ENCODE data around the gene LIPT2.

- TF ChIP-seq CTCF (IDR thresholded peaks at IDR 0.05) (no peak), FOXK1 (CRISPR knock-in tag; IDR thresholded peaks at IDR 0.05) (no peak), NR3C1 (CRISPR knock-in tag; conservative IDR thresholded peaks at IDR 0.05; ENCODE audit: low read depth) (no peak), CREB1 (CRISPR knock-in tag; IDR thresholded peaks at IDR 0.05) (no peak), RORB (CRISPR knock-in tag; IDR thresholded peaks at IDR 0.05) (no peak), NFYB (CRISPR knock-in tag; conservative IDR thresholded peaks at IDR 0.05; ENCODE audit: low read depth) (no peak)
- TF ChIP-seq, protein P1, sequence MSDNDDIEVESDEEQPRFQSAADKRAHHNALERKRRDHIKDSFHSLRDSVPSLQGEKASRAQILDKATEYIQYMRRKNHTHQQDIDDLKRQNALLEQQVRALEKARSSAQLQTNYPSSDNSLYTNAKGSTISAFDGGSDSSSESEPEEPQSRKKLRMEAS (CRISPR knock-in tag; IDR thresholded peaks at IDR 0.05), result no peak
- TF ChIP-seq, protein P2, sequence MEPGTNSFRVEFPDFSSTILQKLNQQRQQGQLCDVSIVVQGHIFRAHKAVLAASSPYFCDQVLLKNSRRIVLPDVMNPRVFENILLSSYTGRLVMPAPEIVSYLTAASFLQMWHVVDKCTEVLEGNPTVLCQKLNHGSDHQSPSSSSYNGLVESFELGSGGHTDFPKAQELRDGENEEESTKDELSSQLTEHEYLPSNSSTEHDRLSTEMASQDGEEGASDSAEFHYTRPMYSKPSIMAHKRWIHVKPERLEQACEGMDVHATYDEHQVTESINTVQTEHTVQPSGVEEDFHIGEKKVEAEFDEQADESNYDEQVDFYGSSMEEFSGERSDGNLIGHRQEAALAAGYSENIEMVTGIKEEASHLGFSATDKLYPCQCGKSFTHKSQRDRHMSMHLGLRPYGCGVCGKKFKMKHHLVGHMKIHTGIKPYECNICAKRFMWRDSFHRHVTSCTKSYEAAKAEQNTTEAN (CRISPR knock-in tag; IDR thresholded peaks at IDR 0.05), result no peak
- TF ChIP-seq, protein P3, sequence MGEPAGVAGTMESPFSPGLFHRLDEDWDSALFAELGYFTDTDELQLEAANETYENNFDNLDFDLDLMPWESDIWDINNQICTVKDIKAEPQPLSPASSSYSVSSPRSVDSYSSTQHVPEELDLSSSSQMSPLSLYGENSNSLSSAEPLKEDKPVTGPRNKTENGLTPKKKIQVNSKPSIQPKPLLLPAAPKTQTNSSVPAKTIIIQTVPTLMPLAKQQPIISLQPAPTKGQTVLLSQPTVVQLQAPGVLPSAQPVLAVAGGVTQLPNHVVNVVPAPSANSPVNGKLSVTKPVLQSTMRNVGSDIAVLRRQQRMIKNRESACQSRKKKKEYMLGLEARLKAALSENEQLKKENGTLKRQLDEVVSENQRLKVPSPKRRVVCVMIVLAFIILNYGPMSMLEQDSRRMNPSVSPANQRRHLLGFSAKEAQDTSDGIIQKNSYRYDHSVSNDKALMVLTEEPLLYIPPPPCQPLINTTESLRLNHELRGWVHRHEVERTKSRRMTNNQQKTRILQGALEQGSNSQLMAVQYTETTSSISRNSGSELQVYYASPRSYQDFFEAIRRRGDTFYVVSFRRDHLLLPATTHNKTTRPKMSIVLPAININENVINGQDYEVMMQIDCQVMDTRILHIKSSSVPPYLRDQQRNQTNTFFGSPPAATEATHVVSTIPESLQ (CRISPR knock-in tag; IDR thresholded peaks at IDR 0.05), result no peak
Observed at GRCh38 chr11:74534216-74534945, 40.9 kb upstream of the LIPT2 start.
